Keratinocyte (primary cell): Measurements from ENCODE around the gene AHCYL2.

Source experiments
- EZH2 ChIP-seq: IDR thresholded peaks from one replicate; pipeline ENCODE4 v1.6.1; 2012; ENCODE audit warnings: inconsistent platforms, mild to moderate bottlenecking, low read length, moderate library complexity
- TF ChIP-seq, protein P1 (sequence below), 3 experiments: IDR thresholded peaks in 1 of 3; conservative IDR thresholded peaks in 1 of 3; optimal IDR thresholded peaks in 1 of 3; 2 replicates in 2 of 3; 3 replicates in 1 of 3; pipeline versions ENCODE3 to v1.5.1; 2011; ENCODE audit warnings: low read length in 3 of 3, mild to moderate bottlenecking in 3 of 3, moderate library complexity in 2 of 3, control low read depth in 1 of 3, inconsistent platforms in 1 of 3; ENCODE audit not compliant: insufficient read depth in 2 of 3; ENCODE audit errors: extremely low read depth in 1 of 3

DNA sequence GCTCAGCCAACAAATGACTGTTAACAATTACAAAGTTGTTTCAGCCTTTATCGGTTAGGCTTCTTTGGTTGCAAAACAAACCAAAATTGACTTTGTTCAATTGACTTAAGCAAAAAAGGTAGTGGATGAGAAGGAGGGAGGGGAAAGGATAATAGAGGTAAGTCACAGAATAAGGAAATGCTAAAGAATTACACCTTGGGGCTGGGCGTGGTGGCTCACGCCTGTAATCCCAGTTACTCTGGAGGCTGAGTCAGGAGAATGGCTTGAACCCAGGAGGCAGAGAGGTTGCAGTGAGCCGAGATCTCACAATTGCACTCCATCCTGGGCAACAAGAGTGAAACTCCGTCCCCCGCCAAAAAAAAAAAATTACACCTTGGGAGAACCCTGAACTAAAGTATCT is 41.4 kb downstream of the AHCYL2 start:
- TF ChIP-seq, protein P1, sequence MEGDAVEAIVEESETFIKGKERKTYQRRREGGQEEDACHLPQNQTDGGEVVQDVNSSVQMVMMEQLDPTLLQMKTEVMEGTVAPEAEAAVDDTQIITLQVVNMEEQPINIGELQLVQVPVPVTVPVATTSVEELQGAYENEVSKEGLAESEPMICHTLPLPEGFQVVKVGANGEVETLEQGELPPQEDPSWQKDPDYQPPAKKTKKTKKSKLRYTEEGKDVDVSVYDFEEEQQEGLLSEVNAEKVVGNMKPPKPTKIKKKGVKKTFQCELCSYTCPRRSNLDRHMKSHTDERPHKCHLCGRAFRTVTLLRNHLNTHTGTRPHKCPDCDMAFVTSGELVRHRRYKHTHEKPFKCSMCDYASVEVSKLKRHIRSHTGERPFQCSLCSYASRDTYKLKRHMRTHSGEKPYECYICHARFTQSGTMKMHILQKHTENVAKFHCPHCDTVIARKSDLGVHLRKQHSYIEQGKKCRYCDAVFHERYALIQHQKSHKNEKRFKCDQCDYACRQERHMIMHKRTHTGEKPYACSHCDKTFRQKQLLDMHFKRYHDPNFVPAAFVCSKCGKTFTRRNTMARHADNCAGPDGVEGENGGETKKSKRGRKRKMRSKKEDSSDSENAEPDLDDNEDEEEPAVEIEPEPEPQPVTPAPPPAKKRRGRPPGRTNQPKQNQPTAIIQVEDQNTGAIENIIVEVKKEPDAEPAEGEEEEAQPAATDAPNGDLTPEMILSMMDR (optimal IDR thresholded peaks at IDR 0.05 in 1 of 3, IDR thresholded peaks at IDR 0.05 in 1 of 3, conservative IDR thresholded peaks at IDR 0.05 in 1 of 3; ENCODE audit: extremely low read depth in 1 of 3, insufficient read depth in 2 of 3, low read length in 3 of 3) = no peak
- TF ChIP-seq EZH2 = no peak
